Measurements from ENCODE around the gene ATP9B. TPM values are rescaled to one million over a fixed set of nuclear protein-coding genes. Genes with fewer than 3 reads are reported as not detected.

The ATP9B gene
- total and polyA plus RNA-seq, 8 donors: 29.2 to 41.5 (median 38.3) TPM

DNA sequence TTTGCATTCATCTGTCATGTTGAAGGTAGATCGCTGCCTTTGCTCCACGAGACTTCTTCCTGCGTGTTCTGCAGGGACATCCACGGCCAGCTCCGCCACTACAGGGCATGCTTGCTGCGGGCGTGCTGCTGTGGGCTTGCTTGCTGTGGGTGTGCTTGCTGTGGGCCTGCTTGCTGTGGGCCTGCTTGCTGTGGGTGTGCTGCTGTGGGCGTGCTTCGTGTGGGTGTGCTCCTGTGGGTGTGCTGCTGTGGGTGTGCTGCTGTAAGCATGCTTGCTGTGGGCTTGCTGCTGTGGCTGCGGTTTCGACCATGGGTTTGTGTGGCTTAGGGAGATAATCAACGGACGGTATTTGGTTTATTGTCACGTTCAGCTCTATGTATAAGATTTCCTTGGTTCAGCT is 165.2 kb downstream of the ATP9B start:
- no peaks in the 10 kb centered on the region for H3K4me1 ChIP-seq
- intact Hi-C loops (cut with DNase I): no loop called here
- no peaks in the 10 kb centered on the region for H3K27me3 ChIP-seq
- ATAC-seq (no peak), DNase-seq (no peak)
- no peaks in the 10 kb centered on the region for H3K9me3 ChIP-seq
- peaks cover 0 to 4% of the 10 kb centered on the region in 2 donors for H3K36me3 ChIP-seq
- H3K4me3 ChIP-seq: no peak overlapping the region
- TF ChIP-seq, protein P1, sequence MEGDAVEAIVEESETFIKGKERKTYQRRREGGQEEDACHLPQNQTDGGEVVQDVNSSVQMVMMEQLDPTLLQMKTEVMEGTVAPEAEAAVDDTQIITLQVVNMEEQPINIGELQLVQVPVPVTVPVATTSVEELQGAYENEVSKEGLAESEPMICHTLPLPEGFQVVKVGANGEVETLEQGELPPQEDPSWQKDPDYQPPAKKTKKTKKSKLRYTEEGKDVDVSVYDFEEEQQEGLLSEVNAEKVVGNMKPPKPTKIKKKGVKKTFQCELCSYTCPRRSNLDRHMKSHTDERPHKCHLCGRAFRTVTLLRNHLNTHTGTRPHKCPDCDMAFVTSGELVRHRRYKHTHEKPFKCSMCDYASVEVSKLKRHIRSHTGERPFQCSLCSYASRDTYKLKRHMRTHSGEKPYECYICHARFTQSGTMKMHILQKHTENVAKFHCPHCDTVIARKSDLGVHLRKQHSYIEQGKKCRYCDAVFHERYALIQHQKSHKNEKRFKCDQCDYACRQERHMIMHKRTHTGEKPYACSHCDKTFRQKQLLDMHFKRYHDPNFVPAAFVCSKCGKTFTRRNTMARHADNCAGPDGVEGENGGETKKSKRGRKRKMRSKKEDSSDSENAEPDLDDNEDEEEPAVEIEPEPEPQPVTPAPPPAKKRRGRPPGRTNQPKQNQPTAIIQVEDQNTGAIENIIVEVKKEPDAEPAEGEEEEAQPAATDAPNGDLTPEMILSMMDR (IDR thresholded peaks at IDR 0.05): no peak
- H3K27ac ChIP-seq: no peak overlapping the region

DNA sequence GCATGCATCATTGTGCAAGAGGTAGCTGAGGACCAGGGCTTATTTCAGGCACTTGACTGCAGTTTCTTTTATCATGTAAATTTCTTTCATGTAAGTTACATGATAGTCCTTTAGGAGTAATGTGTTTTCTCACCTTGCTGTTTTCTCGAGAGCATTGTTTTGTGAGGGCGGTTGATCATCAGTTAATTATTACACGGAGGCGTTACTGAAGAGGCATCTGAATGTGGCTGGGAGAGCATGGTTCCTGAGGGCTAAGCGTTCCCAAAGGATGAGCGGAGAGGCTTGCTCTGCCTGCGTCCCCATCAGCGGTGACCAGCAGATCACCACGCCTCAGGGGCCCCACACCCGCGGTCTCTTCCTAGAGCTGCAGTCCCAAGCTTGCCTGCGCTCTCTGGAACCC is 170.4 kb downstream of the ATP9B start:
- DNase-seq: no peak
- H3K27me3 ChIP-seq: no peaks in the 10 kb centered on the region
- H3K36me3 ChIP-seq: peaks cover 0 to 4% of the 10 kb centered on the region in 2 donors
- ATAC-seq: no peak
- TF ChIP-seq, protein P1 (IDR thresholded peaks at IDR 0.05): no peak
- no peaks in the 10 kb centered on the region for H3K4me1 ChIP-seq
- no peak overlapping the region for H3K27ac ChIP-seq
- intact Hi-C loops (cut with DNase I): no loop called here
- no peaks in the 10 kb centered on the region for H3K9me3 ChIP-seq
- no peak overlapping the region for H3K4me3 ChIP-seq

- Histone ChIP-seq H3K4me1 (peaks cover 0 to 6% of the 10 kb centered on the region in 2 donors), H3K4me3 (no peak overlapping the region), H3K27ac (no peak overlapping the region), H3K9me3 (no peaks in the 10 kb centered on the region), H3K27me3 (no peaks in the 10 kb centered on the region), H3K36me3 (peaks cover 0 to 4% of the 10 kb centered on the region in 2 donors)
- TF ChIP-seq, protein P1 (IDR thresholded peaks at IDR 0.05): no peak
- intact Hi-C loops (cut with DNase I): no loop called here
- ATAC-seq (no peak), DNase-seq (no peak)
Observed at GRCh38 chr18:79241755-79242154, 172.6 kb downstream of the ATP9B start.

DNA sequence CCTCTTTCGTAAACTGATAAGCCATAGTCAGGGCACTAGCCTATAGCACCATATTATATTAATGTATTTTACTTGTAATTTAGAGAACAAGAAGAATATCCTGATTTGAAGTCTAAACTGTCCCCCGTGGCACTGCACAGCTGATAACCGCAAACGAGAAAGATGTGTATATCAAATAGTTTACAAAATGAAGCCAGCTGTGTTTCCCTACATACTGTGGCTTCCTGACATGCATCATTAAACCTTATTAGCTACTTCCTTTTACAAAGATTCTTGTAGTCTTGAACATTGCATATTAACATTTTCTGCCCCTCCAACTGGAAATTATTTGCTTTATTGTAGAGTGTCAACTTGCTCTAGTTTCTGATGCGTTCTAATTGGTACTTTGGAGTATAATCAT is 173.1 kb downstream of the ATP9B start:
- TF ChIP-seq, protein P1 (IDR thresholded peaks at IDR 0.05): no peak
- H3K4me3 ChIP-seq: no peak overlapping the region
- H3K36me3 ChIP-seq: peaks cover 0 to 4% of the 10 kb centered on the region in 2 donors
- H3K27me3 ChIP-seq: no peaks in the 10 kb centered on the region
- H3K9me3 ChIP-seq: no peaks in the 10 kb centered on the region
- H3K27ac ChIP-seq: no peak overlapping the region
- intact Hi-C loops (cut with DNase I): no loop called here
- H3K4me1 ChIP-seq: peaks cover 0 to 7% of the 10 kb centered on the region in 2 donors
- ATAC-seq: no peak
- DNase-seq: no peak

GRCh38 chr18:79245517-79246001 is 176.4 kb downstream of the ATP9B start:
- no peaks in the 10 kb centered on the region for H3K27me3 ChIP-seq
- no peaks in the 10 kb centered on the region for H3K9me3 ChIP-seq
- DNase-seq (no peak), ATAC-seq (no peak)
- TF ChIP-seq, protein P1 (IDR thresholded peaks at IDR 0.05): no peak
- H3K27ac ChIP-seq: no peak overlapping the region
- intact Hi-C loops (cut with DNase I): no loop called here
- H3K36me3 ChIP-seq: no peaks in the 10 kb centered on the region
- no peak overlapping the region for H3K4me3 ChIP-seq
- H3K4me1 ChIP-seq: peaks cover 0 to 7% of the 10 kb centered on the region in 2 donors
